ES-I3 (cell line): ENCODE measurements around the gene TIPRL.

Experiments used
- H3K36me3 ChIP-seq: 2 replicates; pipeline ENCODE4 v1.6.1; 2013; ENCODE audit warnings: mild to moderate bottlenecking, low read length, control low read depth, moderate library complexity; ENCODE audit not compliant: insufficient read depth
- H3K4me1 ChIP-seq: 2 replicates; pipeline ENCODE4 v1.6.1; 2013; ENCODE audit warnings: mild to moderate bottlenecking, control low read depth, low read length; ENCODE audit not compliant: insufficient read depth
- H3K9ac ChIP-seq: 2 replicates; pipeline ENCODE4 v1.6.1; 2013; ENCODE audit warnings: low read depth, mild to moderate bottlenecking, low read length, moderate library complexity
- H3K9me3 ChIP-seq: 2 replicates; pipeline ENCODE4 v1.6.1; 2013; ENCODE audit warnings: mild to moderate bottlenecking, low read length, moderate library complexity; ENCODE audit not compliant: control insufficient read depth, insufficient read depth

TIPRL gene

GRCh38 chr1:168178638-168179437 lies at the start of gene TIPRL:
TSS of gene TIPRL (plus strand) at chr1:168178962. CDS start at chr1:168179078, 116 bp downstream.
- Histone ChIP-seq H3K9me3 (no peaks in the 10 kb centered on the region), H3K9ac (peak within 1 kb of the TSS; percentile 74), H3K36me3 (no peaks in the 10 kb centered on the region), H3K4me1 (0 out of 2 replicates have a peak, but pooled peaks cover 2% of the 10 kb centered on the region)

GRCh38 chr1:168129933-168130332 lies 48.8 kb upstream of the TIPRL start:
- Histone ChIP-seq H3K9ac (no peak overlapping the region), H3K9me3 (no peaks in the 10 kb centered on the region; the same call in 1 of the 2 replicates), H3K4me1 (no peaks in the 10 kb centered on the region), H3K36me3 (peaks cover 4% of the 10 kb centered on the region; the same call in 1 of the 2 replicates)

GRCh38 chr1:168134132-168134531 lies 44.6 kb upstream of the TIPRL start:
- Histone ChIP-seq H3K36me3 (no peaks in the 10 kb centered on the region; the same call in 1 of the 2 replicates), H3K4me1 (no peaks in the 10 kb centered on the region), H3K9me3 (no peaks in the 10 kb centered on the region), H3K9ac (no peak overlapping the region)

GRCh38 chr1:168134642-168135041 lies 44.1 kb upstream of the TIPRL start:
- H3K9me3 ChIP-seq: no peaks in the 10 kb centered on the region
- no peaks in the 10 kb centered on the region; the same call in 1 of the 2 replicates for H3K36me3 ChIP-seq

GRCh38 chr1:168135116-168135920 lies 43.4 kb upstream of the TIPRL start:
- Histone ChIP-seq H3K36me3 (no peaks in the 10 kb centered on the region; the same call in 1 of the 2 replicates), H3K9ac (peak overlapping the region; percentile 86), H3K9me3 (no peaks in the 10 kb centered on the region), H3K4me1 (no peaks in the 10 kb centered on the region)

More at GRCh38 chr1:168134642-168135041, 44.1 kb upstream of the TIPRL start:
- H3K4me1 ChIP-seq: no peaks in the 10 kb centered on the region
- no peak overlapping the region for H3K9ac ChIP-seq

GRCh38 chr1:168135921-168136708 lies 42.6 kb upstream of the TIPRL start:
- no peaks in the 10 kb centered on the region for H3K4me1 ChIP-seq
- peak overlapping the region; percentile 86 for H3K9ac ChIP-seq
- H3K9me3 ChIP-seq: no peaks in the 10 kb centered on the region
- H3K36me3 ChIP-seq: no peaks in the 10 kb centered on the region; the same call in 1 of the 2 replicates

GRCh38 chr1:168136709-168137514 lies 41.9 kb upstream of the TIPRL start, which contains the start of gene GPR161:
TSS of gene GPR161 (minus strand) at chr1:168136930. CDS start at chr1:168104850, 32,080 bp downstream.
- no peaks in the 10 kb centered on the region for H3K4me1 ChIP-seq
- no peaks in the 10 kb centered on the region for H3K9me3 ChIP-seq
- H3K9ac ChIP-seq: peak within 1 kb of the TSS; percentile 86
- H3K36me3 ChIP-seq: no peaks in the 10 kb centered on the region; the same call in 1 of the 2 replicates

GRCh38 chr1:168137515-168137821 lies 41.3 kb upstream of the TIPRL start:
- H3K9ac ChIP-seq: peak overlapping the region; percentile 83; the same call in 1 of the 2 replicates

GRCh38 chr1:168138134-168138533 lies 40.6 kb upstream of the TIPRL start:
- Histone ChIP-seq H3K36me3 (no peaks in the 10 kb centered on the region; the same call in 1 of the 2 replicates), H3K9me3 (no peaks in the 10 kb centered on the region), H3K4me1 (no peaks in the 10 kb centered on the region), H3K9ac (no peak overlapping the region)

More at GRCh38 chr1:168137515-168137821, 41.3 kb upstream of the TIPRL start:
- Histone ChIP-seq H3K36me3 (no peaks in the 10 kb centered on the region; the same call in 1 of the 2 replicates), H3K4me1 (no peaks in the 10 kb centered on the region), H3K9me3 (no peaks in the 10 kb centered on the region)

- Histone ChIP-seq H3K9me3 (no peaks in the 10 kb centered on the region), H3K4me1 (no peaks in the 10 kb centered on the region), H3K36me3 (no peaks in the 10 kb centered on the region; the same call in 1 of the 2 replicates), H3K9ac (no peak overlapping the region)
These were observed 39.7 kb upstream of the TIPRL start for GRCh38 chr1:168139070-168139469.

- no peaks in the 10 kb centered on the region for H3K9me3 ChIP-seq
- no peaks in the 10 kb centered on the region for H3K36me3 ChIP-seq
- H3K9ac ChIP-seq: no peak overlapping the region
- H3K4me1 ChIP-seq: no peaks in the 10 kb centered on the region
These were observed 36.8 kb upstream of the TIPRL start for GRCh38 chr1:168141871-168142385.

GRCh38 chr1:168145184-168146159 lies 33.3 kb upstream of the TIPRL start:
- Histone ChIP-seq H3K36me3 (no peaks in the 10 kb centered on the region), H3K4me1 (no peaks in the 10 kb centered on the region), H3K9me3 (no peaks in the 10 kb centered on the region), H3K9ac (no peak overlapping the region)
